Stimulated activated CD4-positive, alpha-beta T cell treated with anti-CD3 and anti-CD28 coated beads, Interleukin-2, amount 100 ng/mL, for 4 hours (primary cell): ENCODE measurements around the gene ZBTB34.

Source experiments
- DNase-seq: peaks from one replicate; pipeline ENCODE4 v3.0.0-alpha.2; 2020; ENCODE audit warnings: low read depth

ZBTB34 gene

DNA sequence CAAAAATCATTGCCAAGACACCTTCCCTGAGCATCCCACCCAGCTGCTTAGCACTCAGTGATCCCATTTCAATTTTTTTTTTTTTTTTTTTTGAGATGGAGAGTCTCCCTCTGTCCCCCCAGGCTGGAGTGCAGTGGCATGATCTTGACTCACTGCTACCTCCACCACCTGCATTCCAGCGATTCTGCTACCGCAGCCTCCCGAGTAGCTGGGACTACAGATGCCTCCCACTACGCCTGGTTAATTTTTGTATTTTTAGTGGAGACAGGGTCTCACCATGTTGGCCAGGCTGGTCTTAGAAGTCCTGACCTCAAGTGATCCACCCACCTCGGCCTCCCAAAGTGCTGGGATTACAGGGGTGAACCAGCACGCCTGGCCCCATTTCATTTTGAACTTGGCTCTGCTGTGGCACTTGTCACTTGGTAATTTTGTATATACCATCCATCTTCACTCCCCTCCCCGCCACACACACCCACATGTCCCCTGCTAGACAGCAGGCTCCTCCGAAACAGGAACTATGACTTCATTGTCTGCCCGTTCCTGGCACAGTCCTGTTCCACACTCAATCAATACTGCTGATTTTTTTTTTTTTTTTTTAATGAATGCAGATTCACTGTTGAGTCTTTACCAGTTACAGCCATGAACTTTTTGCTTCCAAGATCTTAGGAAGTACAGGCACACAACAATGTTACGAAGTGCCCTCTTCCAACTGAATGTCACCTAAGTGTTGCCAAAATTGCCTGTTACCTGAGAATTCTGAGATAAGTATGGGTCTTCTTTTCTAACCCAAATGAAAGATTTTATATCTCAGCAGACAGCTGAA is 17.3 kb upstream of the ZBTB34 start:
- DNase-seq: no peak

DNA sequence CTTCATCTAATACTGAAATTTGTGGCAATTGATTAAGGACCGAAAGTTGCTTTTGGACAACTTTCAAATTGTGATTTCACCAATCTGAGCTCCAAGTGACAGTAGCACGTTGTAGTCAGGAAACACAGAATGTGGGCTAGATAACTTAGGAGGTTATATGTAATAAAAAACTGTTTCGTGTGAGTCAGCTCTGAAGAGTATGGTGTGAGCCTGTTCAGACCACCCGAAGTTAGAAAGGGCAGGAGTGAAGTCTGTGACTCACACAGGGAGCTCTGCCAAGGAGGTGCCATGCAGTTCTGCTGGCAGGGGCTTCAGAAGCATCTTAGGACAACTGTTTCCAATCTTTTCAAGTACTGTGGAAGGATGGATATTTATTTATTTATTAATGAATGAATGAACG is 16.4 kb upstream of the ZBTB34 start:
- no peak for DNase-seq

DNA sequence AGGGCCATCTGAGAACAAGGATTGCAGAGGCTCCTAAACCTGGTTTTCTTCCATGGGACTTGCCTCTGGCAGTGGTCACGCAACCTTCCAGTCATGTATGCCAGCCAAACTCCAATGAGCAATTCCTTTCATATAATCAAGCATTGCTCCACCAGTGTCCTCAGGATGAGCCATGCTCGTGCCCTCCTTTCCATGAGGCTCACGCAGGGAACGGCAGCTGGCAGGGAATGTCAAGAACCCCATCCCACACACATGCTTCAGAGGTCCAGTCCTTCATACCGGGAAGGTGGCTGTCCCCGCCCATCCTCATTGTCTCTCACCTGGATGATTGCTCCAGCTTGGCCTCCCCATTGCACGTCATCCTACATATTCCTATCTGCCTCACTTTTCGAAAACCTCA is 13.4 kb upstream of the ZBTB34 start:
- DNase-seq: no peak

DNA sequence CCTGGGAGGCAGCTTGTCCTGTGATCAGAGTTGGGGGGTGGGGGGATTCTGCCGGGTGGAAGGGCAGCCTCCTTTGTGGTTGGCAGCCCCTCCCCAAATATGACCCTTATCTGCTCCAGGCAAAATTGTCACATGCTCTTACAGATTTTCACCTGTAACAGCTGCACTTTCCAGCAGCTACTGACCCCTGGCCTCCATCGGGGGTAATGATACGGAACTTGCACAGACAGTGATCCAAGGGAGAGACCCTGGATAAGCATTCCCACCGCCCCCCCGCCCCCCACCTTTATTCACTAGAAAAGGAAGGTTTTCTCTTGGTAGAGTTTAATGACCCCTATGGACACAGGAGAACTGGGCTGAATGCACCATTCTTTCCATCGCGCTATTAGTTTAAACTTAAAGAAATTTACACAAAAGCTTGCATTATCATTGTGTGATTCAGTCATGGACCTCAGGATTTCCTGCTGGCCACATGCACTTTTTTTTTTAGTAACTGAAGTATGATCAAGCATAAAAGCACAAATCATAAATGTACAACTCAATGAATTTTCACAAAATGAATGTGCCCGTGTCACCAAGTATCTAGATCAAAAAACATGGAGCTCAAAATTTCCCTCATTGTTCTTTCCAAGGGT is 10.7 kb upstream of the ZBTB34 start:
- DNase-seq: no peak

DNA sequence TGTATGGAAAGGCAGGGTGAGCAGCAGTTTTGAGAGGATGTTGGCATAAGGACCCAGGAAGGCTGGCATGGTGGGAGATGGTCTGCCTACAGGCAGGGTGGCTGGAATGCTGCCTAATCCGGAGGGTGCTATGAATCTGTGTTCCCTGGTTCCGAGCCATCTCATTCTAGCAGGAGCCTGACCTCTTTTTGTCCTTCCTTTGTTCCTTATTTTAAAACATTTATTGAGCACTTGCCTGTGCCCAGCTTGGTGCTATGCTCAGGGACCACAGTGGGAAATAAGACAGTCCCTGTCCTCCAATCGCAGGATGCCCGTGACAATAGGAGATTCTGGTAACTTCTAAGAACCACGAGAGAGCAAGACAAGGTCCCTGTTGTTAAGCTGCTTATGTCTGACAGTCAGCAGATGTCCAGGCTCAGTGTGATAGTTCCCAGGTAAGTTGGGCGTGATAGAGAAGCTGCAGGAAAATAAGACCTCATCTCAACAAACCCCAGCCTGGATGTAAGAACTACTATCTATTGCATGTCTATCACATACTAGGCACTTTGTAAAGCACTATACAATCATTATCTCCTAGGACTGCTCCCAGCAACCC is 9.1 kb upstream of the ZBTB34 start:
- DNase-seq: no peak

DNA sequence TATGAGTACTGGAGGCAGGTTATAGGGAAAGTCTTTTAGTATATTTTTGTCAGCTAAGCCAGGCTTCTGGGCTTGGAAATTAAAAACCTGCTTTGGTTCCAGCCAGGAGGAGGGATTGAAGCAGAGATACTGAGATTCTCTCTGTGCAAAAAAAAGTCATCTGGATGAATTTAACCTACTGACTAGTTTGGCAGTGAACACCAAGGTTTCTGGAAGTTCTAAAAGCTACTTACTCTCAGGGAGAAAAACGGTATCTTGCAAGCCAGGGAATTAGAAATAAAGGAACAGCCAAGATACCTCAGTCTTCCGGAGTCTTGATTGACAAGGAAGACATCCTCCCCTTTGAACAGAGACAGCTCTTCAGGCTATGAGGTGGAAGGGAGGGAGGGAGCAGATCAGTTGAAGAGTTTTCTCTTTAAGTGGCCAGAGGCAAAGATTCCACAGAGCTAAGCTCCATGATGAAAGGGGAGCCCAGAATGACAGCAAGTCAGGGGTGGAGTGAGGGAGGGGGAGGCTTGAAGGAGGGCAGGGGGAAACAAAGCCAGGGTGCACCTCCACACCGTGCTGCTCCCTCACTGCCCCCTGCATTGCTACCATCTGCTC is 8.3 kb upstream of the ZBTB34 start:
- DNase-seq: no peak

GRCh38 chr9:126853667-126854066 is 6.8 kb upstream of the ZBTB34 start:
- DNase-seq: no peak

DNA sequence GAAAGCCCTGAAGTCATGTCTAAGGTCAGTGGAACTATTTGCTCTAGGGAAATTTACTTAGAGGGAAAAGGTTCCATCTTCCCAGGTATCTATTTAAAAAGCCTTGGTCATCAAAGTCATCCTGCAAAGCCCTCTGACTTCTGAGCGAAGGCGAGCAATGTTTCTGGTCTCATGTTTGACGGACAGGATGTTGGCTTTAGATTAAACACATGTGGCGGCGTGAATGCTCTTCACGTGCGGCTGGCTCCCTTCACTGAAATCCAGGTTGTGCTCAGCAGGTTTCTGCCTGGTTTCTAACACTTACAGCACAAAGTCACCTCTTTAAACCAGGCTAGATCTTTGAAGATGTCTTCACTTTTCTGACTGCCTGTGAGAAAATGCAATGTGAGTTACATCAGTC is 5.7 kb upstream of the ZBTB34 start:
- DNase-seq: no peak

DNA sequence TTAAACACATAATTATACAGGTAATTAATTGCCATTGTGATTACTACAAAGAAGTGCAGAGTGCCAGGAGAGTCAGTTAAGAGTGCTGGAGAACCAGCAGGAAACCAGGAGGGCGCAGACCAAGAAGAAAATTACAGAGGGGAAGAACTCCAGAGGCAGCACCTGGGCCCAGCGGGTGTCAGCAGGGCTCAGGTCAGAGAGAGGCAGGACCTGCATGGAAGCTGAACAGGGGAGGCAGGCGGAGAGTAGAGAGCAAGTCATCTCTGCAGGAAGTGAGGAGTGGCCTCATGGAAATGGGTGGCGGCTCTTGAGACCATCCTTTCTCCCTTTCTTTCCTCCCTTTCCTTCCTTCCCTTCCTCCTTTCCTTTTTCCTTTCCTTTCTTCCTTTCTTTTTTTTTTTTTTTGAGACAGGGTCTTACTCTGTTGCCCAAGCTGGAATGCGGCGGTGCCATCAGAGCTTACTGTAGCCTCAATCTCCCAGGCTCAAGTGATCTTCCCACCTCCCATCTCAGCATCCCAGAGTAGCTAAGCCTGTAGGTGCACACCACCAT is 4.0 kb upstream of the ZBTB34 start:
- no peak for DNase-seq

DNA sequence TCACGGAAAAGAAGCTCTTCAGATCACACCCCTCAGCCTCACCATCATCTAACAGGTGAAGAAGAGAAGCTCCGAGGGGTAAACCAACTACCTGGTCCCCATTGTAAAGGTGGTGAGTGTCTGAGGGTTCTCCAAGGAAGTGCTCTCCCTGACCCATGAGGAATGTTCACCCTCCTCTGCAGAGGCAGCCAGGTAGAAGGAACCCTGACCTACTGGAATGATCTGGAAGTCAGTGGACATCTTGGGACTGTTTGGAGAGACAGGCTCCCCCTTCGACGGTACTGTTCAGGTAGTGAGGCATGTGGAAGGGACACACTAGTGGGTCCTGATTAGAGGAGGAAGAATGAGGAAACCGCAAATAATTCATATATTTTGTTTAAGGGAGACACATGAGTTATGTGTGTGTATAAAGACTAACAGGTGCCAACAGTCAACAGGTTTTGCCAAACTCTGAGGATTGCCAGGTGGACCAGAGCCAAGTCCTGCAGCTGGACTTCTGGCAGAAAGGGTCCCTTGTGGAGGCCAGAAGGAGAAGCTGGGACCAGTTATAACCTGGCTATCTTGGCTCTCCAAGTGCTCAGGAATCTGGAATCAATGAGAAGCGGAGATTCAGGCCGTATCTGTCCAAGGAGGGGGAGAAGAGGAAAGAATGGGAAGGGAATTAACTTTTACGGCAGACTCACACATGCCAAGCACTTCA is 3.0 kb upstream of the ZBTB34 start:
- DNase-seq: no peak

- DNase-seq: no peak
These were observed 1.3 kb upstream of the ZBTB34 start for GRCh38 chr9:126859111-126859510.

DNA sequence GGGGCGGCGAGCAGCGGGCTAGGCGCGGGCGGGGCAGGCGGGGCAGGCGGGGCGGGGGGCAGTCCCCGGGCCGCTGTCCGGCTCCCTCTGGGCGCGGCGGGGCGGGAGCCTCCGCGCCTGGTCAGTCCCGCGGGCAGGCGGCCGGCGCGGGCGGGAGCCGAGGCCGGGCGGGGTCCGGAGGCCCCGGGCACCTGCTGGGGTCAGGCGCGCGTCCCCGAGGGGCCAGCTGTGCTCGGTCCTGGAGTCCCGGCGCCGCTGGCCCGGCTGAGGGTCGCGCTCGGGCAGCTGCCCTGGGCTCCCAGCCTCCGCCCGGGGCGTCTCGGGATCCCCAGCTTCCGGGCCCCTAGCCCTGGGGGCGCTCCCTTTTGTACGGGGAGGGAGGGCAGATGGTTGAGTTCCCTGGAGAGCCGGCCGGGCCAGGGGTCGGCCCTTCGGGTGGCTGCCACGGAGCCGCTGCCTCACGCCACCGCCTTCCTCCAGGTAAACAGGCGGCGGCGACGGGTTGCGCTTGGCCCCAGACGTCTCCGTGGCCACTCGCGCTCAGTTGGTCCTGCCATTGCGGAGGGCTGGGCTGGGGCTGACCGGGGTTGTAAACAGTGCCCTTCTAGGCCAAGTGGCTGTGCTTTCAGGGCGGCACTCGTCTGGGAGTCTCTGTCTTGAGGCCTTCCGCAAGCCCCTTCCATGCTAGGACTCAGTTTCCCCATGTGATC is 473 bp downstream of the ZBTB34 start:
- no peak for DNase-seq

- no peak for DNase-seq
These were observed 1.3 kb downstream of the ZBTB34 start for GRCh38 chr9:126861707-126862103.

DNA sequence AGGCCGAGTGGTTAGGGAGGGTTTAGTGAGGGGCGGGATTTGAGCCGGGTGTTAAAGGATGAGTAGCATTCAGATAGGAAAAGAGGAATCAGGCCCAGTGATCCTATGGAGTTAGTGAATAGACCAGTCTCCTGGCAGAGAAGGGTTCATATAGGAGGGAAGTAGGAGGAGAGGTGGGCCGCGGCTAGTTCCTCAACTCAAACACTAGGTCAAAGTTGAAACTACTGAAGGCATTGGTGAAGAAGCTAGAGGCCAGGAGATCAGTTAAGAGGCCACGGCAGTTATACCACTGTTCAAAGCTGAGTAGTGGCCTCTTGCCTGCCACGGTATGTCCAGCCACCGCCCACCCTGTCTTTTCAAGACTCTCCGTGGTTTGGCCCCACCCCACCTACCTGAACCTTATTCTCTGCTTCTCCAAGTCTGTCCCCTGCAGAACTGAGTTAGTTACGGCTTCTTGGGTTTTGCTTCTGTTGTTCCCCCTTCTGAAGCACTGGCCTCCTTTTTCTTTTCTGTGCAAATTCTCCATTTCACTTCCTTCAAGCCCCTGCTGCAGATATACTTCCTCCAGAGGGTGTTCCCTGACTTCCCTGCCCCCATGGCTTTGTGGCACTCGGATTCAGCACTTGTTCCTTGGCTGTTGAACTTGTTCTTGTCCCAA is 1.8 kb downstream of the ZBTB34 start:
- DNase-seq: no peak

GRCh38 chr9:126864771-126865170 is 4.3 kb downstream of the ZBTB34 start:
- no peak for DNase-seq

GRCh38 chr9:126869368-126869767 is 8.9 kb downstream of the ZBTB34 start:
- no peak for DNase-seq

DNA sequence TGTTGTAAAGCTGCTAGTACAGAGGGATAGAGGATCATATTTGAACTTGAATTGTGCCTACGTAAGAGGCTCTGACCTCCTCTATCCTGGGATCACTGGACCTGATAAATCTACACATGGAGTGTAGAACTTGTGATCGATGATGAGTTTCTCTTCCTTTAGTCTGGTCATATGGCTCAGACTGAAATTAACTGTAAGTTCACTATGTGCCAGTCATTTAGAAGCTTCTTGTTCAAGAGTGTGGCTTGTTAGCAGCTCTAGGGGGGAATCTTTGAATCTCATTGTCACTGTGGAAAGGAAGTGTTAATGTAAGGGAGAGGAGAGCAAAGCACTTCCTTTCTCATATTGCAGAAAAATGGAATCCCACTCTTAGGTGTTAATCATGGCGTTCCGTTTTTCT is 12.1 kb downstream of the ZBTB34 start:
- no peak for DNase-seq

- no peak for DNase-seq
These were observed 14.3 kb downstream of the ZBTB34 start for GRCh38 chr9:126874546-126875314.

DNA sequence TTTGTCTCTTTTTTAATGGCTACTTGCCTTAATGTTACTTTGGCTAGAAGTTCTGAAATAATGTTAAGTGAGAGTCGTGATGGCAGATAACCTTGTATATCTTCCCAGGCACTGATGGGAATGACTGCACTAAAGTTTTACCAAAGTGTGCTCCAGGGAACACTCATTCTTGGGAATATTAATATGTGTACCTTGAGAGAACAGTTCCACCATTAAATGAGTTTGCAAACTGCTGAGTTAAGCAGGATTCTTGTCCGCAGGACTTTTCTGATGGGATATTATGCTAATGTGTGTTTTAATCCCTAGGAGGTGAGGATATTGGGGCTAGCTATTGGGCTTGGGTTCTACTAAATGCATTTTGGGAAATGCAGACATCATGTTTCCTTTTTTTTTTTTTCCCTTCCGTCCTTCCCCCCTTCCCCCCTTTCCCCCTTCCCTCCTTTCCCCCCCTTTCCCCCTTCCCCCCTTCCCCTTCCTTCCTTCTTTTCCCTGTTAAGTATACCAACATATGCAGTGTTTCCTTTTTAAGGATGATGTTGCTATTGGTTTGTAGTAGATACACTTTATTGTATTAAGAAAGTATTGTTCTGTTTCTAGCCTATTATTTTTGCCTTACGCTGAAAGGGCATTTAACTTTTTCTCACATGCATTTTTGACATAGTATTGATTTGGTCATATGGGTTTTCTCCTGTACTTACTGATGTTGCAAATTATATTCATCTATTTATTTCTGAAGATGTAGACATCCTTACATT is 15.5 kb downstream of the ZBTB34 start:
- no peak for DNase-seq
